Activated naive CD4-positive, alpha-beta T cell treated with anti-CD3 and anti-CD28 coated beads for 36 hours (primary cell): Measurements from ENCODE around the gene ZNF385C. TPM values are rescaled to one million over a fixed set of nuclear protein-coding genes. Genes with fewer than 3 reads are reported as not detected.

ENCODE experiments used
- CTCF ChIA-PET: fragments of 350-600 bp; sonication (Branson Sonifier 250); formaldehyde crosslinking; loops from one replicate; lab custom pipeline; 2021; ENCODE audit warnings: antibody characterized with exemption; lab: Charles Lee
- DNase-seq: peaks from one replicate; pipeline ENCODE4 v3.0.0-alpha.2; 2020
- H3K27ac Mint-ChIP-seq: one replicate; pipeline ENCODE4 v1.8.0; 2021; ENCODE audit warnings: mild to moderate bottlenecking, mixed read lengths
- H3K27me3 Mint-ChIP-seq: one replicate; pipeline ENCODE4 v1.8.0; 2021; ENCODE audit warnings: low read depth, mixed read lengths
- H3K36me3 Mint-ChIP-seq: one replicate; pipeline ENCODE4 v1.8.0; 2021; ENCODE audit warnings: low read depth, mixed read lengths
- H3K4me1 Mint-ChIP-seq: one replicate; pipeline ENCODE4 v1.8.0; 2021; ENCODE audit warnings: low read depth, mixed read lengths
- H3K4me3 Mint-ChIP-seq: one replicate; pipeline ENCODE4 v1.8.0; 2021; ENCODE audit warnings: mild to moderate bottlenecking, moderate library complexity, mixed read lengths
- H3K9me3 Mint-ChIP-seq: one replicate; pipeline ENCODE4 v1.8.0; 2021; ENCODE audit warnings: mixed read lengths
- intact Hi-C: fragments of 100-400 bp; cut with micrococcal nuclease; formaldehyde crosslinking; loops from one replicate; pipeline ENCODE4 v1.15.1; 2023
- total RNA-seq, 2 experiments: library from RNA; stranded (reverse); gene quantifications; one replicate each; pipeline ENCODE4 v1.2.3, GENCODE V29; 2021

ZNF385C gene
- total RNA-seq, 2 experiments from 2014 or later: 0.36 to 0.77 TPM

- intact Hi-C loops: no loop called here
- H3K4me1 Mint-ChIP-seq: no peaks in the 10 kb centered on the region
- H3K27ac Mint-ChIP-seq: no peak overlapping the region
- H3K27me3 Mint-ChIP-seq: no peaks in the 10 kb centered on the region
- H3K36me3 Mint-ChIP-seq: no peaks in the 10 kb centered on the region
- no peaks in the 10 kb centered on the region for H3K9me3 Mint-ChIP-seq
- CTCF ChIA-PET: no interaction called here
- no peak overlapping the region for H3K4me3 Mint-ChIP-seq
- no peak for DNase-seq
Observed at GRCh38 chr17:42081516-42082129, 16.6 kb downstream of the ZNF385C start.

- Mint-ChIP-seq H3K4me3 (no peak overlapping the region), H3K27me3 (no peaks in the 10 kb centered on the region), H3K9me3 (no peaks in the 10 kb centered on the region), H3K27ac (no peak overlapping the region), H3K4me1 (no peaks in the 10 kb centered on the region), H3K36me3 (no peaks in the 10 kb centered on the region)
- intact Hi-C loops: no loop called here
- CTCF ChIA-PET: interaction anchor here (0.7 to 1.7 kb wide), 5 partner anchors 12 to 112 kb away, joined by 3 to 5 read pairs (median 4); no protein-coding TSS in a partner anchor
- DNase-seq: no peak
Observed at GRCh38 chr17:42079541-42079940, 18.7 kb downstream of the ZNF385C start.

GRCh38 chr17:42078396-42079043, 19.8 kb downstream of the ZNF385C start:
- Mint-ChIP-seq H3K27ac (no peak overlapping the region), H3K9me3 (no peaks in the 10 kb centered on the region), H3K36me3 (no peaks in the 10 kb centered on the region), H3K4me1 (no peaks in the 10 kb centered on the region), H3K27me3 (peaks cover 5% of the 10 kb centered on the region), H3K4me3 (no peak overlapping the region)
- no peak for DNase-seq
- intact Hi-C loops: no loop called here
- CTCF ChIA-PET: interaction anchor here (1.7 kb wide), 1 partner anchor 13 kb away, joined by 4 read pairs; no protein-coding TSS in a partner anchor

- Mint-ChIP-seq H3K9me3 (no peaks in the 10 kb centered on the region), H3K27ac (no peak overlapping the region), H3K4me1 (peaks cover 2% of the 10 kb centered on the region), H3K4me3 (no peak overlapping the region), H3K36me3 (no peaks in the 10 kb centered on the region), H3K27me3 (peaks cover 12% of the 10 kb centered on the region)
- DNase-seq: no peak
- intact Hi-C loops: no loop called here
- CTCF ChIA-PET: no interaction called here
Observed at GRCh38 chr17:42077755-42078154, 20.5 kb downstream of the ZNF385C start.

GRCh38 chr17:42076797-42077559, 21.3 kb downstream of the ZNF385C start:
- no peak for DNase-seq
- Mint-ChIP-seq H3K4me3 (no peak overlapping the region), H3K4me1 (peaks cover 5% of the 10 kb centered on the region), H3K9me3 (no peaks in the 10 kb centered on the region), H3K36me3 (no peaks in the 10 kb centered on the region), H3K27me3 (peaks cover 15% of the 10 kb centered on the region), H3K27ac (no peak overlapping the region)
- intact Hi-C loops: no loop called here
- CTCF ChIA-PET: interaction anchor here (0.8 to 1.8 kb wide), 2 partner anchors 10 to 41 kb away, joined by 3 to 7 read pairs; no protein-coding TSS in a partner anchor

- no peak overlapping the region for H3K27ac Mint-ChIP-seq
- CTCF ChIA-PET: interaction anchor here (0.6 to 1.8 kb wide), 3 partner anchors 8 to 218 kb away, joined by 3 to 7 read pairs (median 4); no protein-coding TSS in a partner anchor
- H3K9me3 Mint-ChIP-seq: no peaks in the 10 kb centered on the region
- intact Hi-C loops: no loop called here
- H3K36me3 Mint-ChIP-seq: no peaks in the 10 kb centered on the region
- peaks cover 8% of the 10 kb centered on the region for H3K4me1 Mint-ChIP-seq
- H3K4me3 Mint-ChIP-seq: no peak overlapping the region
- no peak for DNase-seq
- H3K27me3 Mint-ChIP-seq: peaks cover 24% of the 10 kb centered on the region
Observed at GRCh38 chr17:42075789-42076188, 22.5 kb downstream of the ZNF385C start.

- Mint-ChIP-seq H3K4me3 (no peak overlapping the region), H3K9me3 (no peaks in the 10 kb centered on the region), H3K36me3 (no peaks in the 10 kb centered on the region), H3K27me3 (peaks cover 27% of the 10 kb centered on the region), H3K27ac (no peak overlapping the region), H3K4me1 (peaks cover 8% of the 10 kb centered on the region)
- CTCF ChIA-PET: interaction anchor here (0.5 to 1.8 kb wide), 3 partner anchors 26 to 55 kb away, joined by 3 to 4 read pairs (median 4); partner anchors contain the start of gene DNAJC7
- intact Hi-C loops: no loop called here
- DNase-seq: no peak
Observed at GRCh38 chr17:42072323-42073187, 25.7 kb downstream of the ZNF385C start.

GRCh38 chr17:42071810-42072209, 26.5 kb downstream of the ZNF385C start:
- Mint-ChIP-seq H3K4me3 (peak overlapping the region; percentile 34), H3K9me3 (no peaks in the 10 kb centered on the region), H3K4me1 (peaks cover 8% of the 10 kb centered on the region), H3K27me3 (peaks cover 27% of the 10 kb centered on the region), H3K36me3 (no peaks in the 10 kb centered on the region), H3K27ac (no peak overlapping the region)
- intact Hi-C loops: no loop called here
- CTCF ChIA-PET: interaction anchor here (0.9 to 1.8 kb wide), 3 partner anchors 42 to 54 kb away, joined by 3 to 4 read pairs (median 4); partner anchors contain the start of gene DNAJC7
- DNase-seq: no peak

- Mint-ChIP-seq H3K27me3 (peaks cover 26% of the 10 kb centered on the region), H3K9me3 (no peaks in the 10 kb centered on the region), H3K4me3 (no peak overlapping the region), H3K4me1 (peaks cover 16% of the 10 kb centered on the region), H3K27ac (no peak overlapping the region), H3K36me3 (no peaks in the 10 kb centered on the region)
- CTCF ChIA-PET: interaction anchor here (0.7 to 2.7 kb wide), 7 partner anchors 29 to 199 kb away, joined by 3 to 11 read pairs (median 4); partner anchors contain the start of gene ZNF385C
- intact Hi-C loops: no loop called here
- no peak for DNase-seq
Observed at GRCh38 chr17:42068979-42069378, 29.3 kb downstream of the ZNF385C start.

- H3K4me3 Mint-ChIP-seq: no peak overlapping the region
- CTCF ChIA-PET: interaction anchor here (0.7 to 4.5 kb wide), 20 partner anchors 9 to 114 kb away, joined by 3 to 38 read pairs (median 5); no protein-coding TSS in a partner anchor
- intact Hi-C loops: loop anchor here (1.0 to 2.0 kb wide), 4 partner anchors 34 to 339 kb away; partner anchors contain the start of gene KCNH4
- peak; percentile 83 for DNase-seq
- H3K36me3 Mint-ChIP-seq: no peaks in the 10 kb centered on the region
- H3K4me1 Mint-ChIP-seq: peaks cover 22% of the 10 kb centered on the region
- peaks cover 15% of the 10 kb centered on the region for H3K27me3 Mint-ChIP-seq
- H3K9me3 Mint-ChIP-seq: no peaks in the 10 kb centered on the region
- H3K27ac Mint-ChIP-seq: no peak overlapping the region
Observed at GRCh38 chr17:42067371-42068091, 30.7 kb downstream of the ZNF385C start.

- no peaks in the 10 kb centered on the region for H3K27me3 Mint-ChIP-seq
- H3K9me3 Mint-ChIP-seq: no peaks in the 10 kb centered on the region
- H3K4me1 Mint-ChIP-seq: peaks cover 16% of the 10 kb centered on the region
- H3K4me3 Mint-ChIP-seq: no peak overlapping the region
- CTCF ChIA-PET: interaction anchor here (0.6 to 4.5 kb wide), 22 partner anchors 10 to 854 kb away, joined by 3 to 38 read pairs (median 4); partner anchors contain the start of gene ZNF385C
- intact Hi-C loops: no loop called here
- no peaks in the 10 kb centered on the region for H3K36me3 Mint-ChIP-seq
- no peak overlapping the region for H3K27ac Mint-ChIP-seq
- DNase-seq: no peak
Observed at GRCh38 chr17:42065201-42065600, 33.1 kb downstream of the ZNF385C start.
